Measurements from ENCODE around the gene PLA2G4A. TPM values are rescaled to one million over a fixed set of nuclear protein-coding genes. Genes with fewer than 3 reads are reported as not detected.

PLA2G4A gene
- total RNA-seq, 4 donors from 2014 or later = 11.0 to 13.8 (median 11.6) TPM

DNA sequence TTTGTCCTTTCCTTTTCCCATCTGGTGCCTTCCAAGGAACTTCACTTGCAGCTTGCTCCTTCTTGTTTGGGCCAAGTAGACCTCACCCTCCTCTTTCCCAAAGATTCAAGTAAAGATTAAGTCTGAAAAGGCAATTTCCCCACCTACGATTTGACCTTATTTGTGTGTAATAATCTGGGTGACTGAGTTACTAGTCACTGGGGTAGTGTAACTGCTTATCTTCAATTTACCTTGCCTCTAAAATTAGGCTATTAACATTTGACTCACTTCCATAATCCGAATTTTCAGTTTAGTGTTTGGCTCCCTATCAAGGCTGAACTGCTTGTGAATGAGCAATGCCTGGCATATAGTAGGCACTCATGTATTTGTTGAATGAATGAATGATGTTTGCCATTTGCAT lies 59.6 kb downstream of the PLA2G4A start:
- Histone ChIP-seq H3K36me3 (no peaks in the 10 kb centered on the region), H3K27me3 (no peaks in the 10 kb centered on the region), H3K4me1 (no peaks in the 10 kb centered on the region), H3K9me3 (no peaks in the 10 kb centered on the region), H3K27ac (no peak overlapping the region), H3K4me3 (no peak overlapping the region)
- DNase-seq (ENCODE audit: low spot score in 2 of 2) = no peak
- WGBS = 66% methylated on average over 2 of the region's 2 CpGs
- TF ChIP-seq, protein P1, sequence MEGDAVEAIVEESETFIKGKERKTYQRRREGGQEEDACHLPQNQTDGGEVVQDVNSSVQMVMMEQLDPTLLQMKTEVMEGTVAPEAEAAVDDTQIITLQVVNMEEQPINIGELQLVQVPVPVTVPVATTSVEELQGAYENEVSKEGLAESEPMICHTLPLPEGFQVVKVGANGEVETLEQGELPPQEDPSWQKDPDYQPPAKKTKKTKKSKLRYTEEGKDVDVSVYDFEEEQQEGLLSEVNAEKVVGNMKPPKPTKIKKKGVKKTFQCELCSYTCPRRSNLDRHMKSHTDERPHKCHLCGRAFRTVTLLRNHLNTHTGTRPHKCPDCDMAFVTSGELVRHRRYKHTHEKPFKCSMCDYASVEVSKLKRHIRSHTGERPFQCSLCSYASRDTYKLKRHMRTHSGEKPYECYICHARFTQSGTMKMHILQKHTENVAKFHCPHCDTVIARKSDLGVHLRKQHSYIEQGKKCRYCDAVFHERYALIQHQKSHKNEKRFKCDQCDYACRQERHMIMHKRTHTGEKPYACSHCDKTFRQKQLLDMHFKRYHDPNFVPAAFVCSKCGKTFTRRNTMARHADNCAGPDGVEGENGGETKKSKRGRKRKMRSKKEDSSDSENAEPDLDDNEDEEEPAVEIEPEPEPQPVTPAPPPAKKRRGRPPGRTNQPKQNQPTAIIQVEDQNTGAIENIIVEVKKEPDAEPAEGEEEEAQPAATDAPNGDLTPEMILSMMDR (IDR thresholded peaks at IDR 0.05) = no peak

DNA sequence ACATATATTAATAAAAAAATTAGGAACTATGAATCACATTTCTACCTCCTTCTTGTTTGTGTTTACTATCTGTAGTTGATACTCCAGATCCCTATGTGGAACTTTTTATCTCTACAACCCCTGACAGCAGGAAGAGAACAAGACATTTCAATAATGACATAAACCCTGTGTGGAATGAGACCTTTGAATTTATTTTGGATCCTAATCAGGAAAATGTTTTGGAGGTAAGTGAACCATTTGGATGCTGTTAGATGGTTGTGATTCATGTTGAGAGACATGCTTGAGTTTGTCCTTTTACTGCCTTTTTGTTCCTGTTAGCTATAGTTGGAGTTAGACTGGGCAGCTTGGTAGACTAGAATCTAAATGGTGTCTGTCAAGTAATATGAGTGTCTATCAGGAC lies 64.2 kb downstream of the PLA2G4A start:
- no peaks in the 10 kb centered on the region for H3K27me3 ChIP-seq
- no peak overlapping the region for H3K4me3 ChIP-seq
- H3K36me3 ChIP-seq = no peaks in the 10 kb centered on the region
- H3K27ac ChIP-seq = no peak overlapping the region
- TF ChIP-seq, protein P1 (IDR thresholded peaks at IDR 0.05) = no peak
- TF ChIP-seq POLR2AphosphoS5 (IDR thresholded peaks at IDR 0.05) (no peak), POLR2A (IDR thresholded peaks at IDR 0.05) (no peak)
- no peaks in the 10 kb centered on the region for H3K9me3 ChIP-seq
- peaks cover 10% of the 10 kb centered on the region for H3K4me1 ChIP-seq
- DNase-seq (ENCODE audit: low spot score in 2 of 2) = no peak

DNA sequence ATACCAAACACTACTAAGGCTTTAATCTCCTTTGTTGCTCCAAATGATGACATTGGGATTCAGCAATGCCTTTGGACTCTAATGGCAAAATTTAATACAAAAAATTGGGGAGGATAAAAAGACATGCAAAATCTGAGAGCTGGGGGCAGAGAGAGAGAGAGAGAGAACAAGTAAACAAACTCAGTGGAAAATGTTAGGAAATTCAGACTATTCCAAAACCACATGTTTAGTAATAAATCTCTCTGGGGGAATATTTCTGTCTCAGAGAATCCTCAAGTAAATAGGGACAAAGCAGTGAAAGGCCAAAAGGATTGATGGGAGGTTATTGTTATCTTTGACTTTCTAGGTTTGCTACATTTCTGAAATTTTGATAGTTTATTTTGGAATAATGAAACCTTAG lies 65.7 kb downstream of the PLA2G4A start:
- TF ChIP-seq EP300 (IDR thresholded peaks at IDR 0.05) = no peak
- no peak for TF ChIP-seq POLR2A (IDR thresholded peaks at IDR 0.05)
- TF ChIP-seq, protein P1 (IDR thresholded peaks at IDR 0.05) = no peak
- TF ChIP-seq POLR2AphosphoS5 (IDR thresholded peaks at IDR 0.05) = no peak
- no peak overlapping the region for H3K4me3 ChIP-seq

DNA sequence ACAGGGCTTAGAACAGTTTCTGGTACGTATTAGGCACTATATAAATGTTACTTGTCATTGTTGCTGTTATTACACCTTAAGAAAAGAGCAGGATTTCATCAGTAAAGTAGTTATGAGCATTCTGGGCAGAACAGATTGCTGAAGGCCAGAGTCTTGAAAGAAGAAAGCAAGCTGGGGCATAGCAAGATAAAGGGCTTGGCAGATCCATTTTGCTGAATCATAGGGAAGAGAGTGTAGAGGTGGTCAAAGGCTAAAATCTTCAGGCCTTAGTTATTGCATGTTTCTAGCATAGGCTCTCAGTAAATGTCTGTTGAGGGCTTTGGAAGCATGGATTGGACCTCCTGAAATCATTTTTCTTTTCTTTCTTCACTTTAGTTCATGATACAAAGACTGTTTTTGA lies 67.5 kb downstream of the PLA2G4A start:
- Histone ChIP-seq H3K36me3 (no peaks in the 10 kb centered on the region), H3K27me3 (no peaks in the 10 kb centered on the region), H3K4me1 (peaks cover 18% of the 10 kb centered on the region), H3K9me3 (no peaks in the 10 kb centered on the region), H3K27ac (no peak overlapping the region), H3K4me3 (no peak overlapping the region)
- no peak for DNase-seq (ENCODE audit: low spot score in 2 of 2)
- WGBS = 58% methylated on average over 1 of the region's 1 CpG
- TF ChIP-seq, protein P1 (IDR thresholded peaks at IDR 0.05) = no peak
- no peak for TF ChIP-seq POLR2A (IDR thresholded peaks at IDR 0.05)
- TF ChIP-seq EP300 (IDR thresholded peaks at IDR 0.05) = no peak
- no peak for TF ChIP-seq POLR2AphosphoS5 (IDR thresholded peaks at IDR 0.05)

More for the DNA sequence above, 65.7 kb downstream of the PLA2G4A start:
- Histone ChIP-seq H3K4me1 (peaks cover 10% of the 10 kb centered on the region), H3K36me3 (no peaks in the 10 kb centered on the region), H3K27ac (no peak overlapping the region), H3K9me3 (no peaks in the 10 kb centered on the region), H3K27me3 (no peaks in the 10 kb centered on the region)
- no peak for DNase-seq (ENCODE audit: low spot score in 2 of 2)

DNA sequence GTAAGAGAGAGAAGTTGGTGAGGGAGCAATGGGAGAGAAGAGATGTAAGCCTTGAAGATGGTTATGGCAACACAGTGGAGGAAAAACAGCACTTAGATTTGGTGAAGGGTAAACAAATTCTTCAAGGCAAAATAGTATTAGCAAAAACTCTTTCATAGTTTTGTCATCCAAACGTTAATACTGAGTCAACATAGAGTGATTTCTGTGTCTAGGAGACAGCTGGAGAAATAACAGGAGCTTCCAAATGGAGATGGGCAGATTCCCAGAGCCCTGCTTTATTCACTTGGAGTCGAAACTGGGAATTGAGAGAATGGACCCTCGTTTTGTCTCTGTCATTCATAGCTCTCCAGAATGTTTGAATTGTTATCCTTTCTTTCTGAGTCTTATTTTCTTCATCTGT lies 68.3 kb downstream of the PLA2G4A start:
- Histone ChIP-seq H3K36me3 (no peaks in the 10 kb centered on the region), H3K4me1 (peaks cover 18% of the 10 kb centered on the region), H3K27me3 (no peaks in the 10 kb centered on the region), H3K27ac (no peak overlapping the region), H3K4me3 (no peak overlapping the region), H3K9me3 (no peaks in the 10 kb centered on the region)
- TF ChIP-seq EP300 (IDR thresholded peaks at IDR 0.05) = no peak
- 40% methylated on average over 3 of the region's 3 CpGs for WGBS
- DNase-seq (ENCODE audit: low spot score in 2 of 2) = no peak

DNA sequence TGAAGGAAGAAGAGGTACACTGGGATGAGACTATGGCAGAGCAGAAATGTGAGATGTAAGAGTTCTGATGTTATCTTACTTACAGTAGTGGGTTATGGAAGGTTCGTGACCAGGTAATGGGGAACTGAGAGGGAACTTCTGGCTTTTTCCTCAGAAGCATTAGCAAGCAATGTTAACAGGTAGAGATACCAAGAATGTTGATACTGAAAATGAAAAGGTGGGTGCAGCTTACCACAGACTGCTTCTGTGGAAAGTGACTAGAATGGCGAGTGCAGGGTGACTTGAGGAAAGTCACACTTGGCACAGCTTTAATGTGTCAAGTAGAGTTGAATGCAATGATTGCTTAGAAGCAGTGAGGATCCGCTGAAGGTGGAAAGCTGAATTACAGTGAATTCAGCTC lies 70.8 kb downstream of the PLA2G4A start:
- Histone ChIP-seq H3K4me3 (no peak overlapping the region), H3K36me3 (no peaks in the 10 kb centered on the region), H3K9me3 (no peaks in the 10 kb centered on the region), H3K27me3 (no peaks in the 10 kb centered on the region), H3K27ac (no peak overlapping the region), H3K4me1 (peaks cover 24% of the 10 kb centered on the region)
- DNase-seq (ENCODE audit: low spot score in 2 of 2) = no peak
- TF ChIP-seq POLR2AphosphoS5 (IDR thresholded peaks at IDR 0.05) (no peak), POLR2A (IDR thresholded peaks at IDR 0.05) (no peak), EP300 (IDR thresholded peaks at IDR 0.05) (no peak)
- TF ChIP-seq, protein P1 (IDR thresholded peaks at IDR 0.05) = no peak
- WGBS = 90% methylated on average over 3 of the region's 3 CpGs

All from suprapubic skin (tissue), 4 donors.